HFF-Myc (cell line): ENCODE measurements around the gene MKI67.
"Not testable (repeated sequence)": the region's sequence is repeated elsewhere in the genome, so short reads cannot be mapped to it uniquely, and the experiment has no call there.

ENCODE experiments used
- DNase-seq: peaks from one replicate; pipeline ENCODE4 v3.0.0-alpha.2; 2011; ENCODE audit warnings: low read depth; ENCODE audit errors: extremely low read depth
- H3K4me3 ChIP-seq: replicated peaks from 2 replicates; pipeline ENCODE4 v1.5.1; 2011; ENCODE audit warnings: low read depth, mild to moderate bottlenecking, control low read depth, low read length
- TF ChIP-seq, protein P1 (sequence below): IDR thresholded peaks from 2 replicates; pipeline ENCODE4 v1.5.1; 2012; ENCODE audit warnings: mild to moderate bottlenecking, low read depth, low read length, control low read depth; ENCODE audit errors: missing control alignments

The MKI67 gene

DNA sequence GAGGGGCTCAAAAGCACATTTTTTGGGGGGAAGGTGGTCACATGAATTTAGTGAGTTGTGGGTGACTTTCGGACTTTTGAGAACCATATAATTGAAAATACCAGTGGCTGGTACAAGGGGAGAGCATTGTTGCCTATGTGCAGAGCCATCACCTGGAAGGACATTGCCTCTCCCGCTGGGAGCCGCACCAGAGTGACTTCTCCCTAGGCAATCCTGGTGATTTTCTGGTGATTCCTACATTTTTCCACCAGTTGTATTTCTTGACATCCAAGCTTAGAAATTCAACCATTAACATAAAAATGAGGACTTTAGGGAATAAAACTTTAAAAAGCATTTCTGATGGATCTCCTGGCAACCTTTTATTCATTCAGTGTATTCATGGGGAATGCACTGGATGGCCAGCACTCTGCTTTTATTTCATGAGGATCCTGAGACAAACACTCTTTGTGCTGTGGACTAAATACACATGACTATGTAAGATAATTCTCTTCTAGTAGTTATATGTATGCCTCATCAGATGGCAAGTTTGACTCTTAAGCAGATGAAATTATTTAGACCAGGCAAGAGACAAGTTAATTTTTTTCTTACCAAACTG, 41.8 kb upstream of the MKI67 start:
- no peak for DNase-seq
- H3K4me3 ChIP-seq, result no peak overlapping the region
- TF ChIP-seq, protein P1, sequence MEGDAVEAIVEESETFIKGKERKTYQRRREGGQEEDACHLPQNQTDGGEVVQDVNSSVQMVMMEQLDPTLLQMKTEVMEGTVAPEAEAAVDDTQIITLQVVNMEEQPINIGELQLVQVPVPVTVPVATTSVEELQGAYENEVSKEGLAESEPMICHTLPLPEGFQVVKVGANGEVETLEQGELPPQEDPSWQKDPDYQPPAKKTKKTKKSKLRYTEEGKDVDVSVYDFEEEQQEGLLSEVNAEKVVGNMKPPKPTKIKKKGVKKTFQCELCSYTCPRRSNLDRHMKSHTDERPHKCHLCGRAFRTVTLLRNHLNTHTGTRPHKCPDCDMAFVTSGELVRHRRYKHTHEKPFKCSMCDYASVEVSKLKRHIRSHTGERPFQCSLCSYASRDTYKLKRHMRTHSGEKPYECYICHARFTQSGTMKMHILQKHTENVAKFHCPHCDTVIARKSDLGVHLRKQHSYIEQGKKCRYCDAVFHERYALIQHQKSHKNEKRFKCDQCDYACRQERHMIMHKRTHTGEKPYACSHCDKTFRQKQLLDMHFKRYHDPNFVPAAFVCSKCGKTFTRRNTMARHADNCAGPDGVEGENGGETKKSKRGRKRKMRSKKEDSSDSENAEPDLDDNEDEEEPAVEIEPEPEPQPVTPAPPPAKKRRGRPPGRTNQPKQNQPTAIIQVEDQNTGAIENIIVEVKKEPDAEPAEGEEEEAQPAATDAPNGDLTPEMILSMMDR, result no peak

GRCh38 chr10:128167123-128167522, 40.9 kb upstream of the MKI67 start:
- H3K4me3 ChIP-seq, DNase-seq: not testable (repeated sequence)

DNA sequence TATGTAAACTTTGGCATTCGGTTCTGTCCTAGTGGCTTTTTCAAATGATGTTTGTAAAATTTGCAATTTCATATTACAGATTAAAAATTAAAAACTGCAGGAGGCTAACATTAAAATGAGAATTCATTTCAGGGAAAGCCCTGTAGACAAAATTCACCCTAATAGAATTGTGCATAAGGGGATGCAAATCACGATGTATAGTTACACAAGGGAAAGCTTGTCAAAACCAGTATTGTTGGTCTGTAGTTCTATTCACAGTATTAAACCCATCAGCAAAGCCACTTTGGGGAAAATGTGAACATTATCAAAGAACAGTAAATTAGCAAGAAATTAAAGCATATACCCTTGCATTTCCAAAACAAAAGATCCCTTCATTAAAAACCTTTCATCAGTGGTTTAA, 39.9 kb upstream of the MKI67 start:
- DNase-seq, result no peak
- TF ChIP-seq, protein P1, result no peak
- no peak overlapping the region for H3K4me3 ChIP-seq

GRCh38 chr10:128165536-128165935, 39.3 kb upstream of the MKI67 start:
- no peak for DNase-seq
- TF ChIP-seq, protein P1, result no peak
- H3K4me3 ChIP-seq, result no peak overlapping the region

DNA sequence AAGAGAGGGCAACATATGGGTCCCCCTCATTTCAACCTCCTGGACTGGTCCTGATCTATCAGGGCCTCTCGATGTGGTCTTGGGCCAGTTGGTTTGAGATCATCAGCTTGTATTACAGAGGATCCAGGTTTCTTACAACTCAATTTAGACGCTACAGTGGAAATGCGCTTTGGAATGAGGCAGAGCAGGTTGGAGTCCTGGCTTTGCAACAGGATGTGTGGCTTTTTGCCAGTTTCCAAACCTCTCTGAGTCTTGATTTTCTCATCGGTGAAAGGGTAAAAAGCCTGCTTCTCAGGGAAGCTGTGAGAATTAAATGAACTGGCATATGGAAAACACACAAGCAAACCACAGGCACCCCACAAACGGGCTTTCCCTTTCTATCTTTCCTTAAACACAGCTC, 37.5 kb upstream of the MKI67 start:
- H3K4me3 ChIP-seq, result no peak overlapping the region
- DNase-seq, result no peak
- TF ChIP-seq, protein P1, result no peak

- no peak for DNase-seq
- H3K4me3 ChIP-seq, result no peak overlapping the region
- TF ChIP-seq, protein P1, result no peak
Observed at GRCh38 chr10:128161031-128161430, 34.8 kb upstream of the MKI67 start.

DNA sequence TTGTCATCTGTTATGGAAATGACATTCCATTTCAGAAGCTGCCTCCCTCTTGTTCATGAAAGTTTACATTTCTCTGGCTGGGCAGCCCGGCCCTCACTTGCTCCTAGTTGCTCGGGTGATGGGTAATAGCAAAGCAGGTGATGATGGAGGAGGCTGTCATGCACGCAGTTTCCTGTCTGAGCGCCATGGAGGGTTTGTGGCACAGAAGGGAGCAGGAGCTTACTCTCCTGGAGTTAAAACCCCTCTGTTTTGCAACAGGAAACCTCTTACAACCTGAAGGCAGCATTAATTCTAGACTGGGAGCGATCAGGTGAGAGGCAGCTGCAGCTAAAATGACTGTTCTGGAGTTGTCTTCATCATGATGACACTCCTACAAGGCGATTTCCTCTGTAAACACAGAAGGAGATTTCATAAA, 34.1 kb upstream of the MKI67 start:
- no peak for DNase-seq
- TF ChIP-seq, protein P1, result no peak
- H3K4me3 ChIP-seq, result no peak overlapping the region
